H1 (cell line): Measurements from ENCODE around the gene ASAP2. TPM values are rescaled to one million over a fixed set of nuclear protein-coding genes. Genes with fewer than 3 reads are reported as not detected.
"Not testable (repeated sequence)": the region's sequence is repeated elsewhere in the genome, so short reads cannot be mapped to it uniquely, and the experiment has no call there.

Source experiments
- CTCF ChIA-PET: fragments of 300-600 bp; sonication (Branson Sonifier 250); formaldehyde crosslinking; loops from one replicate; lab custom pipeline; 2021; ENCODE audit not compliant: partially characterized antibody; lab: Charles Lee
- POLR2A ChIA-PET: fragments of 300-600 bp; sonication (Branson Sonifier 250); formaldehyde crosslinking; loops from one replicate; lab custom pipeline; 2021; ENCODE audit warnings: inconsistent platforms; ENCODE audit not compliant: partially characterized antibody; lab: Charles Lee
- DNase-seq, 2 experiments: peaks; one replicate each; pipeline versions ENCODE4 v3.0.0 to v3.0.0-alpha.2; 2010 to 2022; ENCODE audit warnings: low spot score in 2 of 2, low read depth in 1 of 2, mixed read lengths in 1 of 2
- FAIRE-seq: peaks from 2 replicates; lab custom pipeline; 2011; peaks lifted over from hg19 to GRCh38; lab: Jason Lieb, UNC
- H2AFZ ChIP-seq: 2 replicates; pipeline ENCODE4 v1.8.1; 2012; ENCODE audit warnings: low read length, inconsistent platforms
- H2AK5ac ChIP-seq: 2 replicates; pipeline ENCODE4 v1.6.1; 2013; ENCODE audit warnings: low read depth, low read length
- H2BK120ac ChIP-seq: replicated peaks from 2 replicates; pipeline ENCODE3; 2013; ENCODE audit warnings: low read depth, low read length, inconsistent platforms
- H2BK12ac ChIP-seq: 2 replicates; pipeline ENCODE4 v1.6.1; 2013; ENCODE audit warnings: low read depth, low read length
- H2BK15ac ChIP-seq: 2 replicates; pipeline ENCODE4 v1.6.1; 2013; ENCODE audit warnings: low read length
- H2BK20ac ChIP-seq: 2 replicates; pipeline ENCODE4 v1.6.1; 2013; ENCODE audit warnings: low read length
- H2BK5ac ChIP-seq: 2 replicates; pipeline ENCODE4 v1.6.1; 2013; ENCODE audit warnings: low read depth, low read length
- H3K14ac ChIP-seq: 2 replicates; pipeline ENCODE4 v1.6.1; 2013; ENCODE audit warnings: inconsistent platforms; ENCODE audit not compliant: insufficient read length
- H3K18ac ChIP-seq: 2 replicates; pipeline ENCODE4 v1.6.1; 2013; ENCODE audit warnings: low read length; ENCODE audit errors: extremely low read depth
- H3K23ac ChIP-seq: 2 replicates; pipeline ENCODE4 v1.6.1; 2013; ENCODE audit warnings: inconsistent platforms; ENCODE audit not compliant: insufficient read length
- H3K23me2 ChIP-seq: 2 replicates; pipeline ENCODE4 v1.6.1; 2013; ENCODE audit warnings: low read depth, low read length
- H3K27ac ChIP-seq: 2 replicates; pipeline ENCODE4 v1.6.1; 2011; ENCODE audit warnings: low read depth, low read length, inconsistent platforms
- H3K27me3 ChIP-seq, 4 experiments: replicated peaks in 1 of 4; 1 replicate in 1 of 4; 2 replicates in 3 of 4; pipeline versions ENCODE4 v1.6.1 to v1.8.1; 2011 to 2013; ENCODE audit warnings: low read length in 3 of 4, mild to moderate bottlenecking in 3 of 4, inconsistent platforms in 2 of 4, mixed read lengths in 2 of 4, moderate library complexity in 1 of 4; ENCODE audit not compliant: control insufficient read depth in 3 of 4, insufficient read depth in 3 of 4; ENCODE audit errors: extremely low read depth in 1 of 4
- H3K36me3 ChIP-seq, 4 experiments: 2 replicates each; pipeline versions ENCODE4 v1.6.1 to v1.8.1; 2011 to 2013; ENCODE audit warnings: mild to moderate bottlenecking in 4 of 4, low read length in 3 of 4, moderate library complexity in 2 of 4, control low read depth in 1 of 4, inconsistent platforms in 1 of 4; ENCODE audit not compliant: insufficient read depth in 4 of 4, control insufficient read depth in 2 of 4
- H3K4ac ChIP-seq: replicated peaks from 2 replicates; pipeline ENCODE3; 2013; ENCODE audit warnings: low read length, low read depth, mixed read lengths, inconsistent platforms; ENCODE audit not compliant: insufficient read length
- H3K4me1 ChIP-seq, 4 experiments: replicated peaks in 1 of 4; 1 replicate in 1 of 4; 2 replicates in 3 of 4; pipeline versions ENCODE4 v1.6.1 to v1.8.1; 2011 to 2013; ENCODE audit warnings: low read length in 3 of 4, inconsistent platforms in 2 of 4, mixed read lengths in 1 of 4; ENCODE audit not compliant: insufficient read depth in 4 of 4, control insufficient read depth in 3 of 4
- H3K4me2 ChIP-seq, 2 experiments: 2 replicates each; pipeline versions ENCODE4 v1.6.1 to v1.8.1; 2011 to 2013; ENCODE audit warnings: low read depth in 2 of 2, low read length in 2 of 2, control low read depth in 1 of 2, inconsistent platforms in 1 of 2, mild to moderate bottlenecking in 1 of 2; ENCODE audit not compliant: insufficient read depth in 1 of 2
- H3K4me3 ChIP-seq, 4 experiments: fragments of 200-600, 300-600 bp in 1 of 4; sonication (generic), shearing (Covaris generic), sonication (Bioruptor Twin) in 1 of 4; 2 replicates each; pipeline versions ENCODE4 v1.5.1 to v1.8.1; 2011 to 2016; ENCODE audit warnings: low read length in 4 of 4, low read depth in 3 of 4, control low read depth in 2 of 4, inconsistent platforms in 2 of 4, mild to moderate bottlenecking in 2 of 4, mixed read lengths in 1 of 4, moderate library complexity in 1 of 4; ENCODE audit not compliant: insufficient read depth in 2 of 4; ENCODE audit errors: extremely low read depth in 1 of 4
- H3K56ac ChIP-seq: replicated peaks from 2 replicates; pipeline ENCODE3; 2013; ENCODE audit warnings: low read depth, mild to moderate bottlenecking, mixed read lengths, low read length, inconsistent platforms; ENCODE audit not compliant: insufficient read length
- H3K79me1 ChIP-seq: 2 replicates; pipeline ENCODE4 v1.6.1; 2013; ENCODE audit warnings: low read depth, low read length, control low read depth
- H3K79me2 ChIP-seq, 2 experiments: 2 replicates each; pipeline versions ENCODE4 v1.6.1 to v1.8.1; 2012 to 2013; ENCODE audit warnings: low read length in 2 of 2, mild to moderate bottlenecking in 2 of 2, inconsistent platforms in 1 of 2; ENCODE audit not compliant: insufficient read depth in 2 of 2, control insufficient read depth in 1 of 2
- H3K9ac ChIP-seq, 4 experiments: replicated peaks in 1 of 4; 1 replicate in 1 of 4; 2 replicates in 3 of 4; pipeline versions ENCODE4 v1.6.1 to v1.8.1; 2011 to 2013; ENCODE audit warnings: low read depth in 3 of 4, low read length in 3 of 4, control low read depth in 2 of 4, mild to moderate bottlenecking in 2 of 4, moderate library complexity in 2 of 4, inconsistent platforms in 1 of 4; ENCODE audit errors: extremely low read depth in 1 of 4
- H3K9me3 ChIP-seq, 2 experiments: 2 replicates each; pipeline versions ENCODE4 v1.6.1 to v1.8.1; 2012 to 2013; ENCODE audit warnings: mild to moderate bottlenecking in 2 of 2, moderate library complexity in 2 of 2, control low read depth in 1 of 2, inconsistent platforms in 1 of 2, low read depth in 1 of 2, low read length in 1 of 2, mixed read lengths in 1 of 2; ENCODE audit not compliant: insufficient read depth in 2 of 2
- H4K20me1 ChIP-seq, 2 experiments: replicated peaks in 1 of 2; 2 replicates each; pipeline versions ENCODE3 to v1.8.1; 2011 to 2013; ENCODE audit warnings: inconsistent platforms in 2 of 2, low read length in 2 of 2, mild to moderate bottlenecking in 1 of 2; ENCODE audit not compliant: insufficient read depth in 2 of 2, control insufficient read depth in 1 of 2
- H4K5ac ChIP-seq: 2 replicates; pipeline ENCODE4 v1.6.1; 2013; ENCODE audit warnings: low read length, low read depth, mixed read lengths, inconsistent platforms; ENCODE audit not compliant: insufficient read length
- H4K8ac ChIP-seq: 2 replicates; pipeline ENCODE4 v1.8.0; 2013; ENCODE audit warnings: mild to moderate bottlenecking, moderate library complexity, low read length, inconsistent platforms; ENCODE audit not compliant: insufficient read depth; ENCODE audit errors: extremely low read depth
- H4K91ac ChIP-seq: replicated peaks from 2 replicates; pipeline ENCODE3; 2013; ENCODE audit warnings: low read length, mixed read lengths, inconsistent platforms; ENCODE audit not compliant: insufficient read length
- WGBS, 2 experiments: shearing (Covaris generic) in 1 of 2; methylation state at CpG; one replicate each; pipeline versions ENCODE4 v1.1.6 to v1.1.7; 2013 to 2015; ENCODE audit warnings: low lambda C conversion rate in 2 of 2, mixed read lengths in 2 of 2, inconsistent platforms in 1 of 2, low coverage in 1 of 2, missing lambda C conversion rate in 1 of 2; ENCODE audit not compliant: insufficient replicate concordance in 2 of 2, insufficient coverage in 1 of 2, insufficient read length in 1 of 2; ENCODE audit errors: extremely low coverage in 1 of 2, missing lambda C conversion rate in 1 of 2; 5-methylcytosine and 5-hydroxymethylcytosine counted together
- polyA plus RNA-seq, 7 experiments: library from polyadenylated mRNA; depleted of rRNA in 3 of 7; stranded (reverse) in 5 of 7; unstranded in 2 of 7; fragments of >200 nt in 5 of 7; fragments of 200-250 nt in 2 of 7; gene quantifications; 1 replicate in 5 of 7; 2 replicates in 1 of 7; 4 replicates in 1 of 7; pipeline versions ENCODE4 v1.2.1 to v1.2.3, GENCODE V29; 2011 to 2013; ENCODE audit warnings: missing spikeins in 2 of 7, mixed read lengths in 2 of 7
- total RNA-seq: library from RNA; stranded (reverse); fragmentation: NEBNext Ultra II Directional; extraction: Animal tissue kit (Norgen Biotek cat#: 25700); gene quantifications from 2 replicates; pipeline ENCODE4 v1.2.1, GENCODE V29; 2021

The ASAP2 gene
- total and polyA plus RNA-seq, 2 of the 8 experiments (the other 6 are each of a cell fraction or from before 2014, with no cell fraction given) = 10.2 to 18.7 TPM

DNA sequence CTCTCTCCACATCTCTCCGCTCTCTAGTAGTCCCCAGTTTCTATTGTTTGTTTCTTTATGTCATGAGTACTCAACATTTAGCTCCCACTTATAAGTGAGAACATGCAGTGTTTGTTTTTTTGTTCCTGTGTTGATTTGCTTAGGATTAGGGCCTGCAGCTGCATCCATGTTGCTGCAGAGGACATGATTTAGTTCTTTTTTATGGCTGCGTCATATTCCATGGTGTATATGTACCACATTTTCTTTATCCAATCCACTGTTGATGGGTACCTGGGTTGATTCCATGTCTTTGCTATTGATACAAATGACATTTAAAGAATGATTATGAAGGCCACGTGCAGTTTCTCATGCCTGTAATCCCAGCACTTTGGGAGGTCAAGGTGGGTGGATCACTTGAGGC lies 60.7 kb downstream of the ASAP2 start:
- H2BK5ac ChIP-seq, H3K36me3 ChIP-seq, H3K27me3 ChIP-seq, FAIRE-seq, H2AFZ ChIP-seq, H4K5ac ChIP-seq, H2BK12ac ChIP-seq, H3K56ac ChIP-seq, H4K8ac ChIP-seq, H2BK120ac ChIP-seq, H3K9me3 ChIP-seq, H3K4me3 ChIP-seq, H3K4me2 ChIP-seq, H4K20me1 ChIP-seq, H3K18ac ChIP-seq, H2BK15ac ChIP-seq, DNase-seq, H3K14ac ChIP-seq, POLR2A ChIA-PET, H4K91ac ChIP-seq, H3K9ac ChIP-seq, H3K79me1 ChIP-seq, H3K23ac ChIP-seq, H2AK5ac ChIP-seq, H3K27ac ChIP-seq, H2BK20ac ChIP-seq, H3K4ac ChIP-seq, H3K23me2 ChIP-seq: not testable (repeated sequence)
- WGBS, 2 experiments = 89% methylated on average over 3 of the region's 3 CpGs; no CpG with 5 or more reads in 1 of the 2 experiments
- CTCF ChIA-PET = interaction anchor here (0.8 to 1.6 kb wide), 4 partner anchors 11 to 49 kb away, joined by 3 to 5 read pairs (median 4); no protein-coding TSS in a partner anchor
- Histone ChIP-seq H3K4me1 (peaks cover 0 to 15% (median 0%) of the 10 kb centered on the region in 4 experiments; a peak in 3 of 7 replicates), H3K79me2 (peaks cover 0 to 13% of the 10 kb centered on the region in 2 experiments; a peak in 2 of 4 replicates)
